Esophagus muscularis mucosa (tissue), 4 donors: ENCODE results near the gene RPA3.

Source experiments
- CTCF ChIP-seq, 3 experiments: fragments of 200-600 bp in 2 of 3; fragments of 450-650 bp in 1 of 3; sonication (generic) in 2 of 3; IDR thresholded peaks; one replicate each; pipeline ENCODE4 v1.5.1; 2017 to 2019; ENCODE audit warnings: antibody characterized with exemption in 3 of 3, mild to moderate bottlenecking in 2 of 3, moderate library complexity in 1 of 3
- EP300 ChIP-seq: sonication (generic); formaldehyde crosslinking; IDR thresholded peaks from one replicate; pipeline ENCODE4 v1.6.1; 2017; ENCODE audit warnings: antibody characterized with exemption
- POLR2A ChIP-seq: fragments of 450-650 bp; IDR thresholded peaks from one replicate; pipeline ENCODE4 v1.6.1; 2017; ENCODE audit warnings: antibody characterized with exemption, moderate library complexity, mild to moderate bottlenecking, low read depth
- POLR2AphosphoS5 ChIP-seq, 2 donors: sonication (generic); formaldehyde crosslinking; IDR thresholded peaks; one replicate each; pipeline ENCODE4 v1.6.1; 2017; ENCODE audit warnings: antibody characterized with exemption in 2 of 2

GRCh38 chr7:7628476-7628875 lies 89.9 kb downstream of the RPA3 start:
- no peak for TF ChIP-seq CTCF (IDR thresholded peaks at IDR 0.05)
- no peak for TF ChIP-seq EP300
- no peak for TF ChIP-seq POLR2AphosphoS5 (IDR thresholded peaks at IDR 0.05)
- no peak for TF ChIP-seq POLR2A
